ENCODE results near the gene ZIK1.

GRCh38 chr19:57537953-57538547, 45.9 kb upstream of the ZIK1 start:
- no peak for TF ChIP-seq CTCF (IDR thresholded peaks at IDR 0.05)
- no peak for TF ChIP-seq POLR2AphosphoS5 (IDR thresholded peaks at IDR 0.05)
- no peak for TF ChIP-seq EP300 (IDR thresholded peaks at IDR 0.05)
- no peak for TF ChIP-seq POLR2A (IDR thresholded peaks at IDR 0.05)

Measured in gastroesophageal sphincter (tissue), 3 donors.